Panc1 (cell line): Measurements from ENCODE around the gene KRT4. TPM values are rescaled to one million over a fixed set of nuclear protein-coding genes. Genes with fewer than 3 reads are reported as not detected.

ENCODE experiments used
- ATAC-seq: fragments of 200-7000 bp; cut with Tn5 transposase; 2 replicates; pipeline ENCODE4 v1.9.1; 2020; ENCODE audit warnings: mild to moderate bottlenecking, moderate library complexity
- BruUV-seq: library from RNA; stranded (reverse); fragments of 400-500 nt; replicated peaks from 2 replicates; lab custom pipeline; 2021; lab: Mats Ljungman, UMichigan
- CTCF ChIA-PET: fragments of 300-600 bp; sonication (Branson Sonifier 250); formaldehyde crosslinking; loops from one replicate; lab custom pipeline; 2022; ENCODE audit warnings: antibody characterized with exemption; lab: Charles Lee
- POLR2A ChIA-PET: fragments of 300-600 bp; sonication (Branson Sonifier 250); formaldehyde crosslinking; loops from one replicate; lab custom pipeline; 2022; ENCODE audit warnings: antibody characterized with exemption; lab: Charles Lee
- DNase-seq: peaks from one replicate; pipeline ENCODE4 v3.0.0-alpha.2; 2010; ENCODE audit warnings: low read depth, low spot score
- H3K27ac ChIP-seq: 2 replicates; pipeline ENCODE4 v1.5.1; 2011; ENCODE audit warnings: mild to moderate bottlenecking, low read length, inconsistent platforms
- H3K27me3 ChIP-seq: fragments of 200-500 bp; sonication (Bioruptor generic); 2 replicates; pipeline ENCODE4 v1.6.0; 2014; ENCODE audit warnings: low read length, inconsistent platforms; ENCODE audit not compliant: control insufficient read depth, insufficient read depth
- H3K36me3 ChIP-seq: fragments of 200-500 bp; sonication (Bioruptor generic); 2 replicates; pipeline ENCODE4 v1.5.1; 2014; ENCODE audit warnings: inconsistent platforms, mild to moderate bottlenecking, low read length, moderate library complexity; ENCODE audit not compliant: control insufficient read depth, insufficient read depth
- H3K4me1 ChIP-seq: 2 replicates; pipeline ENCODE4 v1.5.1; 2011; ENCODE audit warnings: inconsistent platforms, mild to moderate bottlenecking, low read length, moderate library complexity; ENCODE audit not compliant: control insufficient read depth, insufficient read depth
- H3K4me3 ChIP-seq, 2 experiments: 2 replicates each; pipeline ENCODE4 v1.5.1; 2011 to 2012; ENCODE audit warnings: low read depth in 2 of 2, low read length in 2 of 2, mild to moderate bottlenecking in 2 of 2, inconsistent platforms in 1 of 2, moderate library complexity in 1 of 2
- H3K9me3 ChIP-seq: fragments of 200-500 bp; sonication (Bioruptor generic); 2 replicates; pipeline ENCODE4 v1.5.1; 2014; ENCODE audit warnings: low read depth, mild to moderate bottlenecking, inconsistent platforms, low read length, moderate library complexity; ENCODE audit not compliant: control insufficient read depth, insufficient read depth
- POLR2AphosphoS5 ChIP-seq: IDR thresholded peaks from 2 replicates; pipeline ENCODE4 v1.6.1; 2012; ENCODE audit warnings: mild to moderate bottlenecking, low read depth, low read length, moderate library complexity
- SIN3A ChIP-seq: IDR thresholded peaks from 2 replicates; pipeline ENCODE4 v1.6.1; 2012; ENCODE audit warnings: low read depth, mild to moderate bottlenecking, low read length, moderate library complexity, borderline replicate concordance; ENCODE audit not compliant: insufficient read depth
- TCF7L2 ChIP-seq: IDR thresholded peaks from 2 replicates; pipeline ENCODE4 v1.6.1; 2011; ENCODE audit warnings: mild to moderate bottlenecking, low read depth, low read length, inconsistent platforms
- in situ Hi-C: cut with HindIII; loops from 2 replicates; pipeline ENCODE4 v1.10.0; 2016; ENCODE audit warnings: low sequenced_read_pairs, low pct_unique_long_range_greater_than_20kb
- intact Hi-C: fragments of 100-400 bp; cut with micrococcal nuclease; formaldehyde crosslinking; loops from one replicate; pipeline ENCODE4 v1.10.0; 2022; ENCODE audit not compliant: unreplicated experiment
- total RNA-seq: library from RNA; stranded (reverse); gene quantifications from one replicate; pipeline ENCODE4 v1.2.1, GENCODE V29; 2021; ENCODE audit not compliant: unreplicated experiment
- TF ChIP-seq, protein P1 (sequence below): fragments of 450-650 bp; IDR thresholded peaks from 2 replicates; pipeline ENCODE4 v1.5.1; 2017; ENCODE audit warnings: mild to moderate bottlenecking
- TF ChIP-seq, protein P2 (sequence below), 2 experiments: IDR thresholded peaks; 2 replicates each; pipeline ENCODE4 v1.6.1; 2011 to 2012; ENCODE audit warnings: low read depth in 2 of 2, control low read depth in 1 of 2, low read length in 1 of 2, mild to moderate bottlenecking in 1 of 2, moderate library complexity in 1 of 2; ENCODE audit not compliant: insufficient read depth in 1 of 2

Gene KRT4
- total RNA-seq, 1 experiment from 2014 or later, result 0.15 TPM

DNA sequence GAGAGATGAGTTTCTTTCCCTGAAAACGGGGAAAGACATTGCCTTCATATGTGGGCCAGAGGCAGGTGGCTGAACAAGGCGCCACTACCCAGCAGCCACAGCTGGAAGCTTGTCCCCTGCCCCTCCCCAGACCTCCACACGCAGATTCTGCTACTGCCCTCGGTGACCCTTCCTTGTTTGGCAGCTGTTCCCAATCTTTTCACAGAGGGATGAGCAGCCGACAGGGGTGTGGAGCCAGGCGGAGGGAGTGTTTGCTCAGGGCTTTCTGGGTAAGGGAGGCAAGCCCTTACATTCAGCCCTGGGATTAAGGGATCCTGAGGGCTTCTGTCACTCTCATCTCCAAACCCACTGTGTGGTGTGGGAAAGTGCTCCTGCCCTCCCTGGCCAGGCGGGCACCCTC, 4.5 kb upstream of the KRT4 start:
- no peak for TF ChIP-seq TCF7L2
- TF ChIP-seq POLR2AphosphoS5, result no peak
- no peak for ATAC-seq
- intact Hi-C loops (no loop called here), in situ Hi-C loops (no loop called here)
- peaks cover 12% of the 10 kb centered on the region for H3K4me1 ChIP-seq
- no peak overlapping the region for H3K27ac ChIP-seq
- no peaks in the 10 kb centered on the region for H3K36me3 ChIP-seq
- POLR2A ChIA-PET, result no interaction called here
- no TSS peak for BruUV-seq
- H3K9me3 ChIP-seq, result no peaks in the 10 kb centered on the region
- H3K4me3 ChIP-seq, result no peak overlapping the region
- no peaks in the 10 kb centered on the region for H3K27me3 ChIP-seq
- DNase-seq, result no peak
- CTCF ChIA-PET, result no interaction called here

DNA sequence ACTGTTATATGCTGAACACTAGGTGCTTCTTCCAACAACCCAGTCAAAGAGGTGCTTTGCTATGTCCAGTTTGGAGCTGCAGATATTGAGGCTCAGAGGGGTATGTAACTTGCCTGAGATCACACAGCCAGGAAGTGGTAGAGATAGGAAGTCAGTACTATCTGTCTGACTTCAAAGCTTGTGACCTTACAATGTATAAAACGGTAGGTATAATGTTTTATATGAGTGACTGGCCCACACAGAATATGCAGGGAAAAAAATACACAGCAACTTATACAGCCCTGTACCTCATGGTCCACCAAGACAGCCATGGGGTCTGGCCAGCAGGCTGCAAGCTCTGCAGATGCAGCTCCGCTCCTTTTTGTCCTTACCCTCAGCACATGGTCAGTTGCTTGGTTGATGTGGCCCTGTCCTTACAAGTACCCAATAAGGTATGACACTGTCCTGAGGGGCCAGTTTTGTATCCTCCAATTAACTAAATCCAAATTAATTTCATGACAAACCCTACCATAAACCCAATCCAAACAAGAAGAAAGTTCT, 3.9 kb upstream of the KRT4 start:
- ATAC-seq, result no peak
- intact Hi-C loops (no loop called here), in situ Hi-C loops (no loop called here)
- no peak overlapping the region for H3K4me3 ChIP-seq
- H3K27me3 ChIP-seq, result no peaks in the 10 kb centered on the region; the same call in 1 of the 2 replicates
- BruUV-seq, result no TSS peak
- H3K9me3 ChIP-seq, result no peaks in the 10 kb centered on the region
- no peak overlapping the region for H3K27ac ChIP-seq
- H3K4me1 ChIP-seq, result peaks cover 12% of the 10 kb centered on the region
- ChIA-PET CTCF (no interaction called here), POLR2A (no interaction called here)
- no peaks in the 10 kb centered on the region for H3K36me3 ChIP-seq
- DNase-seq, result no peak
- TF ChIP-seq TCF7L2 (no peak), POLR2AphosphoS5 (no peak), SIN3A (no peak)
- TF ChIP-seq, protein P1, sequence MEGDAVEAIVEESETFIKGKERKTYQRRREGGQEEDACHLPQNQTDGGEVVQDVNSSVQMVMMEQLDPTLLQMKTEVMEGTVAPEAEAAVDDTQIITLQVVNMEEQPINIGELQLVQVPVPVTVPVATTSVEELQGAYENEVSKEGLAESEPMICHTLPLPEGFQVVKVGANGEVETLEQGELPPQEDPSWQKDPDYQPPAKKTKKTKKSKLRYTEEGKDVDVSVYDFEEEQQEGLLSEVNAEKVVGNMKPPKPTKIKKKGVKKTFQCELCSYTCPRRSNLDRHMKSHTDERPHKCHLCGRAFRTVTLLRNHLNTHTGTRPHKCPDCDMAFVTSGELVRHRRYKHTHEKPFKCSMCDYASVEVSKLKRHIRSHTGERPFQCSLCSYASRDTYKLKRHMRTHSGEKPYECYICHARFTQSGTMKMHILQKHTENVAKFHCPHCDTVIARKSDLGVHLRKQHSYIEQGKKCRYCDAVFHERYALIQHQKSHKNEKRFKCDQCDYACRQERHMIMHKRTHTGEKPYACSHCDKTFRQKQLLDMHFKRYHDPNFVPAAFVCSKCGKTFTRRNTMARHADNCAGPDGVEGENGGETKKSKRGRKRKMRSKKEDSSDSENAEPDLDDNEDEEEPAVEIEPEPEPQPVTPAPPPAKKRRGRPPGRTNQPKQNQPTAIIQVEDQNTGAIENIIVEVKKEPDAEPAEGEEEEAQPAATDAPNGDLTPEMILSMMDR, result no peak
- TF ChIP-seq, protein P2, sequence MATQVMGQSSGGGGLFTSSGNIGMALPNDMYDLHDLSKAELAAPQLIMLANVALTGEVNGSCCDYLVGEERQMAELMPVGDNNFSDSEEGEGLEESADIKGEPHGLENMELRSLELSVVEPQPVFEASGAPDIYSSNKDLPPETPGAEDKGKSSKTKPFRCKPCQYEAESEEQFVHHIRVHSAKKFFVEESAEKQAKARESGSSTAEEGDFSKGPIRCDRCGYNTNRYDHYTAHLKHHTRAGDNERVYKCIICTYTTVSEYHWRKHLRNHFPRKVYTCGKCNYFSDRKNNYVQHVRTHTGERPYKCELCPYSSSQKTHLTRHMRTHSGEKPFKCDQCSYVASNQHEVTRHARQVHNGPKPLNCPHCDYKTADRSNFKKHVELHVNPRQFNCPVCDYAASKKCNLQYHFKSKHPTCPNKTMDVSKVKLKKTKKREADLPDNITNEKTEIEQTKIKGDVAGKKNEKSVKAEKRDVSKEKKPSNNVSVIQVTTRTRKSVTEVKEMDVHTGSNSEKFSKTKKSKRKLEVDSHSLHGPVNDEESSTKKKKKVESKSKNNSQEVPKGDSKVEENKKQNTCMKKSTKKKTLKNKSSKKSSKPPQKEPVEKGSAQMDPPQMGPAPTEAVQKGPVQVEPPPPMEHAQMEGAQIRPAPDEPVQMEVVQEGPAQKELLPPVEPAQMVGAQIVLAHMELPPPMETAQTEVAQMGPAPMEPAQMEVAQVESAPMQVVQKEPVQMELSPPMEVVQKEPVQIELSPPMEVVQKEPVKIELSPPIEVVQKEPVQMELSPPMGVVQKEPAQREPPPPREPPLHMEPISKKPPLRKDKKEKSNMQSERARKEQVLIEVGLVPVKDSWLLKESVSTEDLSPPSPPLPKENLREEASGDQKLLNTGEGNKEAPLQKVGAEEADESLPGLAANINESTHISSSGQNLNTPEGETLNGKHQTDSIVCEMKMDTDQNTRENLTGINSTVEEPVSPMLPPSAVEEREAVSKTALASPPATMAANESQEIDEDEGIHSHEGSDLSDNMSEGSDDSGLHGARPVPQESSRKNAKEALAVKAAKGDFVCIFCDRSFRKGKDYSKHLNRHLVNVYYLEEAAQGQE (IDR thresholded peaks at IDR 0.05; ENCODE audit: insufficient read depth in 1 of 2, low read depth in 2 of 2, low read length in 1 of 2), result no peak

DNA sequence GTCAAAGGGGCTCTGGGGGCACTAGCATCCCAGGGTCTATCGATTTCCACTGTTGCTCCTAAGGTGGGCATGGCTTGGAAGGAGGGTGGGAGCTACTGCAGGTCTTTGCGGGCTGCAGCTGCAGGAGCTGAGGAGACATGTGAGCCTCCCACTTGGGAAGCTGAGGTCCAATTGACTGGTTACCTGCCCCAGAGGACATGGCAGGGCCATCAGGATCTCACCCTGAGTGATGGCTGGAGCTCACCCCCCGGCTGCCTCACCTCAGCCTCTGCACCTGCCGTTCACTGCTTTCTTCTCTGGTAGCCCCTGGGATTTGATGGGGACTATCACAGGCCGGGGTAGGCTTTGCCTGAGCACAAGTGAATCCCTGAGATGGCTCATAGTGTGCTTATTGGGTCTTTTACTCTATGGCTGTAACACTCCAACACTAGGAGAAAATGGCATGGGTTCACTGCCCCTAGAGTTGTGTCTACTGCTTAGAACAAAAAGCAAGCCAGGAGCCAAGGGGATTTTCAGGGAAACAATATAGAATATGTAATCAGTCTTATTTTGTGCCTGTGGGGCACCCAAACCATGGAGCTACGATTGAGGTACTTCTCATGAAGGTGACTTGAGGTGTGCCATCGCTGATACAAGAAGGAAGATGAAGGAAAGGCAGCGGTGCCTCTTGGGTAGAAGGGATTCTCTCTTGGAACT, 3.2 kb upstream of the KRT4 start:
- in situ Hi-C loops, result no loop called here
- ChIA-PET CTCF (no interaction called here), POLR2A (no interaction called here)
- Histone ChIP-seq H3K36me3 (no peaks in the 10 kb centered on the region), H3K4me1 (peaks cover 6% of the 10 kb centered on the region; the same call in 1 of the 2 replicates), H3K27me3 (no peaks in the 10 kb centered on the region; the same call in 1 of the 2 replicates), H3K9me3 (no peaks in the 10 kb centered on the region), H3K4me3 (no peak overlapping the region), H3K27ac (no peak overlapping the region)
- no peak for ATAC-seq
- no peak for DNase-seq
- BruUV-seq, result no TSS peak
- intact Hi-C loops, result no loop called here
- TF ChIP-seq POLR2AphosphoS5, result no peak
- TF ChIP-seq, protein P2 (IDR thresholded peaks at IDR 0.05; ENCODE audit: insufficient read depth in 1 of 2, low read depth in 2 of 2, low read length in 1 of 2), result no peak
